Measurements from ENCODE around the gene TLR1. TPM values are rescaled to one million over a fixed set of nuclear protein-coding genes. Genes with fewer than 3 reads are reported as not detected.

Gene TLR1
- polyA plus RNA-seq, 1 experiment = 0.93 TPM

DNA sequence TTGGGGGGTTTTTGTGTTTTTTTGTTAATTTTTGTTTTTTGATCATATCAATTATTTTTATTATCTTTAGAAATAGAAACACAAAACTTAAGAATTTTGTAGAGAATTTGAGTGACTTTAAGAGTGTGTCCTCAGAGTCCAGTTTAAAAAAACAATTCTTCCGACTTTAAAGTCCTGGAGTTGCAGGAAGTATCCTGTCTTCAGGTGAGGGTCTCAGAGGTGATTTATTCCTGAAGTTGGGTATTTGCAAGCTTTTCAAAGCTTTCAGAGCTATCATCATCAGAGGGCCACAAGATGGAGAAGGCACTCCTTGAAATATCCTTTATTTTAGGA is 44.8 kb downstream of the TLR1 start:
- no peak overlapping the region for H3K27ac ChIP-seq (ENCODE audit: low read depth, low read length)
- no peaks in the 10 kb centered on the region for H3K27me3 ChIP-seq (ENCODE audit: control insufficient read depth, insufficient read depth, low read length)
- CTCF ChIA-PET = interaction anchor here (0.6 to 5.7 kb wide), 53 partner anchors 10 to 781 kb away, joined by 3 to 89 read pairs (median 4); partner anchors contain the start of genes FAM114A1, TLR1, TLR10 and TLR6
- no peaks in the 10 kb centered on the region for H3K9me3 ChIP-seq (ENCODE audit: control insufficient read depth, insufficient read depth, low read length)
- POLR2A ChIA-PET = interaction anchor here (1.3 kb wide), 1 partner anchor 22 kb away, joined by 3 read pairs; no protein-coding TSS in a partner anchor
- no peak overlapping the region for H3K4me3 ChIP-seq (ENCODE audit: low read depth, low read length)
- TF ChIP-seq, protein P1, sequence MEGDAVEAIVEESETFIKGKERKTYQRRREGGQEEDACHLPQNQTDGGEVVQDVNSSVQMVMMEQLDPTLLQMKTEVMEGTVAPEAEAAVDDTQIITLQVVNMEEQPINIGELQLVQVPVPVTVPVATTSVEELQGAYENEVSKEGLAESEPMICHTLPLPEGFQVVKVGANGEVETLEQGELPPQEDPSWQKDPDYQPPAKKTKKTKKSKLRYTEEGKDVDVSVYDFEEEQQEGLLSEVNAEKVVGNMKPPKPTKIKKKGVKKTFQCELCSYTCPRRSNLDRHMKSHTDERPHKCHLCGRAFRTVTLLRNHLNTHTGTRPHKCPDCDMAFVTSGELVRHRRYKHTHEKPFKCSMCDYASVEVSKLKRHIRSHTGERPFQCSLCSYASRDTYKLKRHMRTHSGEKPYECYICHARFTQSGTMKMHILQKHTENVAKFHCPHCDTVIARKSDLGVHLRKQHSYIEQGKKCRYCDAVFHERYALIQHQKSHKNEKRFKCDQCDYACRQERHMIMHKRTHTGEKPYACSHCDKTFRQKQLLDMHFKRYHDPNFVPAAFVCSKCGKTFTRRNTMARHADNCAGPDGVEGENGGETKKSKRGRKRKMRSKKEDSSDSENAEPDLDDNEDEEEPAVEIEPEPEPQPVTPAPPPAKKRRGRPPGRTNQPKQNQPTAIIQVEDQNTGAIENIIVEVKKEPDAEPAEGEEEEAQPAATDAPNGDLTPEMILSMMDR (IDR thresholded peaks at IDR 0.05; ENCODE audit: low read depth, low read length) = no peak
- no peak for DNase-seq (ENCODE audit: low read depth, low spot score)

DNA sequence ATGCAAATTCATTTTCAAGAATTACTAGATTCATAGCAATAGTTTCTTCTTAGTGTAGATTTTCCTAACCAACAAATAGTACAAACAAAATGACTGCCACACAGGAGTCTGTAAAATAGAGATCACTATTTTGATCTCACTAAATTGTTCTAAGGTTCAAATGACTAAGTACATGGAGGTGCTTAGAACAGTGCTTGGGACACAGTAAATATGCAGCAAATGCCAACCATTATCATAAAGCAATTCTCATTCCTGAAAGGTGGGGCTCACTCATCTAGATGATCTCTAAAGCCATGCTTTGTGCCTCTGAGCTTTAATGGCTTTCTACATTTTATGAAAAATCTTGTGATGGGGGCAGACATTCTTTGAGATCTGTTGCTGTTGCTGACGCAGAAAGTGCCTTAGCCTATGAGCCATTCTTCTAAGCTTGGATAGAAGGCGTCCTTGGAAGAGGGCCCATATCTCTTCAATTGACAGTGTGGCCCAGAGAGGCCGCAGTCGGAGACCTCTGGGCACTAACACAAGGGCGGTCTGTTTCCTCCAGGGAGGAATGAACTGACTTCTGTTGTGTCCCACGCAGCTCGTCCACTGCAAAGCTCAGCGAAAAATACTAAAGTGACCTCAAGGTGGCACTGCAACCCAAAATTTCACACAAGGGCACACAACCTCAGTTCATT is 45.3 kb downstream of the TLR1 start:
- Histone ChIP-seq H3K27me3 (ENCODE audit: control insufficient read depth, insufficient read depth, low read length) (no peaks in the 10 kb centered on the region), H3K9me3 (ENCODE audit: control insufficient read depth, insufficient read depth, low read length) (no peaks in the 10 kb centered on the region), H3K27ac (ENCODE audit: low read depth, low read length) (no peak overlapping the region), H3K4me3 (ENCODE audit: low read depth, low read length) (no peak overlapping the region)
- peak; percentile 30 for DNase-seq (ENCODE audit: low read depth, low spot score)
- CTCF ChIA-PET = interaction anchor here (0.7 to 5.7 kb wide), 49 partner anchors 10 to 781 kb away, joined by 3 to 89 read pairs (median 4); partner anchors contain the start of genes FAM114A1, TLR1, TLR10 and TLR6
- POLR2A ChIA-PET = no interaction called here
- TF ChIP-seq, protein P1 (IDR thresholded peaks at IDR 0.05; ENCODE audit: low read depth, low read length) = peak; percentile 71

DNA sequence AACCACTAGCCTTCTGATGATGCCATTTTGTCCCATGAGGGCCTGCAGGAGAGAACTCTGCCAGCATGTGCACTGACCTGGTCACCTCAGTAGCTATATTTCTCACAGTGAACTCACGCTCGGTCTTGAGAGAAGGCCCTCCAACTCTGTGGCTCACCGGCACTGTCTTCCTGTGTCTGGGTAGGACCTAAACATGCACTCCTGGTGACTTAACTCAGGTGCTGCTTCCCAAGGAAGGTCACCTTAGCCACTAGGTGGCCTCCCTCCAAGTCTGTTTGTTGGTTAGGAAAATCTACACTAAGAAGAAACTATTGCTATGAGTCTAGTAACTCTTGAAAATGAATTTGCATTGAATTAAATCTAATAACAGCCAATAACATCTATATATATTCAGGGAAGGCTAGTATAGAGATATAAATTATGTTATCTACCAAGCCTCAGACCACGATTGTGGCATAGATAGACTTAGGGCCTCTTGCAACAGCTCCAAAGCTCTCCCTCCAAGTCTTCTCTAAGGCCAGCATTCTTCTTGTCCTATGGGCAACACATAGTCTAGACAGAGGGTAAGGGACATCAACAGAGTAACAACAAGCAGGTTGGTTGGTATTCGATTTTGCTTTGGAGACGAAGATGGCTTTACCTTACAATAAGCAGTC is 46.5 kb downstream of the TLR1 start:
- no peaks in the 10 kb centered on the region for H3K9me3 ChIP-seq (ENCODE audit: control insufficient read depth, insufficient read depth, low read length)
- CTCF ChIA-PET = interaction anchor here (0.7 to 5.7 kb wide), 8 partner anchors 25 to 578 kb away, joined by 3 to 89 read pairs (median 4); partner anchors contain the start of genes TLR10 and TLR6
- DNase-seq (ENCODE audit: low read depth, low spot score) = no peak
- no peaks in the 10 kb centered on the region for H3K27me3 ChIP-seq (ENCODE audit: control insufficient read depth, insufficient read depth, low read length)
- TF ChIP-seq, protein P1 (IDR thresholded peaks at IDR 0.05; ENCODE audit: low read depth, low read length) = no peak; the same call in 1 of the 2 replicates
- POLR2A ChIA-PET = no interaction called here
- no peak overlapping the region for H3K27ac ChIP-seq (ENCODE audit: low read depth, low read length)
- no peak overlapping the region for H3K4me3 ChIP-seq (ENCODE audit: low read depth, low read length)

DNA sequence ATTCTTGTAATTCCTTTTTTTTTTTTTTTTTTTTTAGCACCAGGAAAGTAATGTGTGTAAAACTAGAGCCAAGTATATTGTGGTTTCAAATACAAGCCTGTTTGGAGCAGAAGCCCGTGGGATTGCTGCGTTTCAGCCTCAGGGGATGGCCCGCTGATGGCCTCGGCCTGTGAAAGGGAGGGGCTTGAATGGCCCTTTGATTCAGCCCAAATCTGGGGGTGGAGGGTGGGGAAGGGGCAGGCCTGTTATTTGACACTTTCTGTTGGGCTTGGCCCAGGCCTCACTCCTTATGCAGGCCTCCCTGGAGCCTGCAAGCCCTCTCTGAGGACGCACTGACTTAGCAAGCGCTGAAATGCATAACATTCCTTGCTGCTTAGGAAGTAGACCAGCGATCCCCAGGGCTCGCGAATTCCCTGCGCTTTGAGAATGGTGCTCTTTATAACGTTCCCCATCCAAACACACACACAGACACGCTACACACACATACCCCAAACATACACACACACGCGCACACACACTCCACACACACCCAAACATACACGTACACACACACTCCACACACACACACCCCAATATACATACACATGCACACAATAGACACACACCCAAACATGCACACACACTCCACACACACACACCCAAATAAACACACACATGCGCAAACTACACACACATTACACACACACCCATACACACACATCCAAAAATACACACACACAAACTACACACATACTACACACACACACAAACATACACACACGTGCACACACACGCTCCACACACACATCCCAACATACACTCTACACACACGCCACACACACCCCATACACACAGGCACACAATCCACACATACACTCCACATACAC is 51.4 kb downstream of the TLR1 start:
- Histone ChIP-seq H3K27me3 (ENCODE audit: control insufficient read depth, insufficient read depth, low read length) (no peaks in the 10 kb centered on the region), H3K27ac (ENCODE audit: low read depth, low read length) (peak overlapping the region; percentile 75), H3K9me3 (ENCODE audit: control insufficient read depth, insufficient read depth, low read length) (no peaks in the 10 kb centered on the region), H3K4me3 (ENCODE audit: low read depth, low read length) (no peak overlapping the region)
- ChIA-PET CTCF (no interaction called here), POLR2A (no interaction called here)
- TF ChIP-seq, protein P1 (IDR thresholded peaks at IDR 0.05; ENCODE audit: low read depth, low read length) = no peak
- DNase-seq (ENCODE audit: low read depth, low spot score) = peak; percentile 96
